Measurements from ENCODE around the gene CACNB3. TPM values are rescaled to one million over a fixed set of nuclear protein-coding genes. Genes with fewer than 3 reads are reported as not detected.

Gene CACNB3
- total and polyA plus RNA-seq, 9 of the 15 experiments (the other 6 are each of a cell fraction or from before 2014, with no cell fraction given), result 0.24 to 2.0 (median 1.5) TPM

DNA sequence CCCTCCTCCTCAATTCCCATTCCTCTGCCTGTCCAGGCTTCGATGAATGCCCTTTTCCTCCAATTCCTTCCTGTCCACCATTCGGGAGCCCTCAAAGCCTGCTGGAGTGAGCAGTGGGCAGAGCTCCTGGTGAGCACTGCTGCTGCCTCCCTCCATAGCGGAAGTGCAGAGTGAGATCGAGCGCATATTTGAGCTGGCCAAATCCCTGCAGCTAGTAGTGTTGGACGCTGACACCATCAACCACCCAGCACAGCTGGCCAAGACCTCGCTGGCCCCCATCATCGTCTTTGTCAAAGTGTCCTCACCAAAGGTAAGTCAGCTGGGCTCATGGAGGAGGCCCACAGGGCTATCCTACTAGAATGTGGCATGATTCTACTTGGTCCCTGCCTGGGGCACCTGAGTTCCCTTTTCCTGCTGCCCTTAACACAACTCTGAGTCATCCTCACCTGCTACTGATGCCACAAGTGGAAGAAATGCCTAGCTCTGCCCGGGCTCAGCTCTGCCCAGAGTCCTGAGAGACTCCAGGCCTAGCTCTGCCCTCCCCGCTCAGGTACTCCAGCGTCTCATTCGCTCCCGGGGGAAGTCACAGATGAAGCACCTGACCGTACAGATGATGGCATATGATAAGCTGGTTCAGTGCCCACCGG lies 8.0 kb downstream of the CACNB3 start (continued):
- TF ChIP-seq, protein P1, sequence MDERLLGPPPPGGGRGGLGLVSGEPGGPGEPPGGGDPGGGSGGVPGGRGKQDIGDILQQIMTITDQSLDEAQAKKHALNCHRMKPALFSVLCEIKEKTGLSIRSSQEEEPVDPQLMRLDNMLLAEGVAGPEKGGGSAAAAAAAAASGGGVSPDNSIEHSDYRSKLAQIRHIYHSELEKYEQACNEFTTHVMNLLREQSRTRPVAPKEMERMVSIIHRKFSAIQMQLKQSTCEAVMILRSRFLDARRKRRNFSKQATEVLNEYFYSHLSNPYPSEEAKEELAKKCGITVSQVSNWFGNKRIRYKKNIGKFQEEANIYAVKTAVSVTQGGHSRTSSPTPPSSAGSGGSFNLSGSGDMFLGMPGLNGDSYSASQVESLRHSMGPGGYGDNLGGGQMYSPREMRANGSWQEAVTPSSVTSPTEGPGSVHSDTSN (CRISPR knock-in tag; IDR thresholded peaks at IDR 0.05; ENCODE audit: low read depth), result no peak
- TF ChIP-seq, protein P1 (tag; conservative IDR thresholded peaks at IDR 0.05; ENCODE audit: low read depth), result no peak
- TF ChIP-seq FOXP4 (CRISPR knock-in tag; IDR thresholded peaks at IDR 0.05; ENCODE audit: borderline replicate concordance) (no peak), FOXJ3 (CRISPR knock-in tag; IDR thresholded peaks at IDR 0.05) (no peak), NR2F6 (CRISPR knock-in tag; IDR thresholded peaks at IDR 0.05) (no peak)
